Loucy (cell line): ENCODE measurements around the gene WDR7.

Experiments used
- CTCF ChIP-seq: fragments of 200-600 bp; sonication (generic); conservative IDR thresholded peaks from 2 replicates; pipeline ENCODE4 v1.5.1; 2014; ENCODE audit warnings: mild to moderate bottlenecking, antibody characterized with exemption, low read length
- EZH2phosphoT487 ChIP-seq: fragments of 200-600 bp; IDR thresholded peaks from 2 replicates; pipeline ENCODE4 v1.6.1; 2018; ENCODE audit warnings: antibody characterized with exemption, mild to moderate bottlenecking, moderate library complexity, borderline replicate concordance

- TF ChIP-seq CTCF (no peak), EZH2phosphoT487 (no peak)
Observed at GRCh38 chr18:56890632-56891031, 239.5 kb downstream of the WDR7 start.
